Stimulated activated CD4-positive, alpha-beta T cell treated with anti-CD3 and anti-CD28 coated beads, Interleukin-15, amount 100 ng/mL, for 1 hour (primary cell): Measurements from ENCODE around the gene LYRM1.
"Not testable (repeated sequence)": the region's sequence is repeated elsewhere in the genome, so short reads cannot be mapped to it uniquely, and the experiment has no call there.

ENCODE experiments used
- DNase-seq, 2 donors: peaks; one replicate each; pipeline ENCODE4 v3.0.0-alpha.2; 2020; ENCODE audit warnings: low read depth in 1 of 2, low spot score in 1 of 2

LYRM1 gene

GRCh38 chr16:20973201-20973600 lies 72.6 kb downstream of the LYRM1 start:
- not testable (repeated sequence) for DNase-seq
